Measurements from ENCODE around the gene HACD4.

DNA sequence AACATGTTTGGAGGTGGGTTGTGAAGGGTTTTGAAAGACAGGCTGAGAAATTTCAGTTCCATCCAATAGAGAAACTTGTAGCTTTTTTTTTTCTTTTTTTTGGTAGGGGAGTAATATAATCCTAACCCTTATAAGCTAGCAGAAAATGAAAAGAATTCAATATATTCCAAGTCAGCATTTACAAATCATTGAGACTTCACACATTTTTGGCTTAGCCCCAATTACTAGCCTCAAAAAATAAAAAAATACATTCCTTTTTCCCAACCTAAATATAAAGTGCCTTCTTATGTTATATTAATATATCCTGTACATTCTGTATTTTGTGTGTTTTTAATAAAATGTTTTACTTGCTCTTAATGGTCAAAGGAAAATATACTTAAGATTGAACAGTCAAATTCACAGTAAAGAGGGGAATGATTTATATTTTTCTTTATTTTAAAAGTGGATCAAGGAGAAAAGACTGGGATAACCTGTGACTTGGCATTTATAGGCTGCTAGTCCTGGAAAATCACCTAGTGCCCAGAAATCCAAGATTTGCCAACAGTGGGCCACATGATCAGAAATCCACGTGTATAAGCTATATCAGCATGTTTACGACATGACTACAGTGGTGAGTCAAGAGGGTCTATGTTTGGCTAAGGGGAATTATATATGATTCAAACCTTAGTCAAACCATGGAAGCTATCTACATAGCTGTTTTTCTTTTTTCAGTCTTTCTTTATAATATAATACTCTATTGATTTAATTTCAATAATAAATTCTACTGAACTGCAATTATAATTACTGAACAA is 14.5 kb downstream of the HACD4 start:
- TF ChIP-seq, protein P1, sequence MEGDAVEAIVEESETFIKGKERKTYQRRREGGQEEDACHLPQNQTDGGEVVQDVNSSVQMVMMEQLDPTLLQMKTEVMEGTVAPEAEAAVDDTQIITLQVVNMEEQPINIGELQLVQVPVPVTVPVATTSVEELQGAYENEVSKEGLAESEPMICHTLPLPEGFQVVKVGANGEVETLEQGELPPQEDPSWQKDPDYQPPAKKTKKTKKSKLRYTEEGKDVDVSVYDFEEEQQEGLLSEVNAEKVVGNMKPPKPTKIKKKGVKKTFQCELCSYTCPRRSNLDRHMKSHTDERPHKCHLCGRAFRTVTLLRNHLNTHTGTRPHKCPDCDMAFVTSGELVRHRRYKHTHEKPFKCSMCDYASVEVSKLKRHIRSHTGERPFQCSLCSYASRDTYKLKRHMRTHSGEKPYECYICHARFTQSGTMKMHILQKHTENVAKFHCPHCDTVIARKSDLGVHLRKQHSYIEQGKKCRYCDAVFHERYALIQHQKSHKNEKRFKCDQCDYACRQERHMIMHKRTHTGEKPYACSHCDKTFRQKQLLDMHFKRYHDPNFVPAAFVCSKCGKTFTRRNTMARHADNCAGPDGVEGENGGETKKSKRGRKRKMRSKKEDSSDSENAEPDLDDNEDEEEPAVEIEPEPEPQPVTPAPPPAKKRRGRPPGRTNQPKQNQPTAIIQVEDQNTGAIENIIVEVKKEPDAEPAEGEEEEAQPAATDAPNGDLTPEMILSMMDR (optimal IDR thresholded peaks at IDR 0.05 in 1 of 3, IDR thresholded peaks at IDR 0.05 in 1 of 3, conservative IDR thresholded peaks at IDR 0.05 in 1 of 3; ENCODE audit: extremely low read depth in 1 of 3, insufficient read depth in 2 of 3, low read length in 3 of 3) = no peak
- no peak for TF ChIP-seq EZH2 (IDR thresholded peaks at IDR 0.05; ENCODE audit: low read length)
